Activated naive CD4-positive, alpha-beta T cell treated with Interleukin-2 at 50 U/mL for 16 hours (primary cell): Measurements from ENCODE around the gene GNA12.

Experiments used
- DNase-seq: peaks from one replicate; pipeline ENCODE4 v3.0.0-alpha.2; 2020

Gene GNA12

GRCh38 chr7:2800931-2801688 is 43.0 kb downstream of the GNA12 start:
- no peak for DNase-seq

- no peak for DNase-seq
Measured at GRCh38 chr7:2800220-2800930, 43.7 kb downstream of the GNA12 start.

GRCh38 chr7:2799253-2799652 is 44.9 kb downstream of the GNA12 start:
- DNase-seq = no peak

- DNase-seq = no peak
Measured at GRCh38 chr7:2798669-2799068, 45.4 kb downstream of the GNA12 start.

GRCh38 chr7:2796358-2797352 is 47.5 kb downstream of the GNA12 start:
- no peak for DNase-seq

GRCh38 chr7:2795906-2796305 is 48.2 kb downstream of the GNA12 start:
- no peak for DNase-seq

- no peak for DNase-seq
Measured at GRCh38 chr7:2794836-2795636, 49.1 kb downstream of the GNA12 start.

GRCh38 chr7:2792856-2793487 is 51.1 kb downstream of the GNA12 start:
- no peak for DNase-seq

GRCh38 chr7:2792235-2792634 is 51.9 kb downstream of the GNA12 start:
- DNase-seq = no peak

- DNase-seq = no peak
Measured at GRCh38 chr7:2791390-2791789, 52.7 kb downstream of the GNA12 start.

- DNase-seq = no peak
Measured at GRCh38 chr7:2787251-2787951, 56.7 kb downstream of the GNA12 start.

GRCh38 chr7:2786607-2787116 is 57.4 kb downstream of the GNA12 start:
- no peak for DNase-seq

GRCh38 chr7:2785071-2785500 is 59.0 kb downstream of the GNA12 start:
- no peak for DNase-seq

GRCh38 chr7:2782565-2782964 is 61.5 kb downstream of the GNA12 start:
- DNase-seq = no peak

GRCh38 chr7:2782121-2782520 is 62.0 kb downstream of the GNA12 start:
- no peak for DNase-seq

- DNase-seq = no peak
Measured at GRCh38 chr7:2781636-2782035, 62.5 kb downstream of the GNA12 start.

GRCh38 chr7:2779051-2779450 is 65.1 kb downstream of the GNA12 start:
- no peak for DNase-seq

- DNase-seq = no peak
Measured at GRCh38 chr7:2777898-2778535, 66.1 kb downstream of the GNA12 start.

- DNase-seq = no peak
Measured at GRCh38 chr7:2776401-2776800, 67.7 kb downstream of the GNA12 start.

- no peak for DNase-seq
Measured at GRCh38 chr7:2775785-2776184, 68.3 kb downstream of the GNA12 start.
